Osteocyte (in vitro differentiated cells): ENCODE measurements around the gene TICAM1. TPM values are rescaled to one million over a fixed set of nuclear protein-coding genes. Genes with fewer than 3 reads are reported as not detected.
"Not testable (repeated sequence)": the region's sequence is repeated elsewhere in the genome, so short reads cannot be mapped to it uniquely, and the experiment has no call there.

Source experiments
- DNase-seq: peaks from one replicate; pipeline ENCODE4 v3.0.0; 2021; ENCODE audit warnings: mixed read lengths; ENCODE audit not compliant: unreplicated experiment; ENCODE audit errors: extremely low spot score
- H3K27ac Mint-ChIP-seq: one replicate; pipeline ENCODE4 v1.8.0; 2021; ENCODE audit warnings: mild to moderate bottlenecking, mixed read lengths; ENCODE audit not compliant: unreplicated experiment
- H3K27me3 Mint-ChIP-seq: one replicate; pipeline ENCODE4 v1.8.0; 2021; ENCODE audit warnings: mixed read lengths; ENCODE audit not compliant: unreplicated experiment
- H3K36me3 Mint-ChIP-seq: one replicate; pipeline ENCODE4 v1.8.0; 2021; ENCODE audit warnings: mixed read lengths; ENCODE audit not compliant: unreplicated experiment
- H3K4me1 Mint-ChIP-seq: one replicate; pipeline ENCODE4 v1.8.0; 2021; ENCODE audit warnings: mixed read lengths; ENCODE audit not compliant: unreplicated experiment
- H3K4me3 Mint-ChIP-seq: one replicate; pipeline ENCODE4 v1.8.0; 2021; ENCODE audit warnings: mild to moderate bottlenecking, moderate library complexity, mixed read lengths; ENCODE audit not compliant: unreplicated experiment
- H3K9me3 Mint-ChIP-seq: one replicate; pipeline ENCODE4 v1.8.0; 2021; ENCODE audit warnings: mixed read lengths; ENCODE audit not compliant: unreplicated experiment
- CTCF ChIP-seq: fragments of 200-600 bp; sonication (generic); IDR thresholded peaks from 2 replicates; pipeline ENCODE4 v1.5.0; 2021; ENCODE audit warnings: antibody characterized with exemption, mild to moderate bottlenecking, moderate library complexity
- total RNA-seq: library from RNA; stranded (reverse); gene quantifications from 2 replicates; pipeline ENCODE4 v1.2.1, GENCODE V29; 2021

The TICAM1 gene
- total RNA-seq, 1 donor from 2014 or later, result 6.6 TPM

GRCh38 chr19:4829001-4829712, 2.4 kb downstream of the TICAM1 start:
- no peak for TF ChIP-seq CTCF
- no peaks in the 10 kb centered on the region for H3K9me3 Mint-ChIP-seq
- no peaks in the 10 kb centered on the region for H3K36me3 Mint-ChIP-seq
- H3K27me3 Mint-ChIP-seq, result no peaks in the 10 kb centered on the region
- H3K27ac Mint-ChIP-seq, result peak overlapping the region; percentile 62
- no peak overlapping the region for H3K4me3 Mint-ChIP-seq
- peaks cover 20% of the 10 kb centered on the region for H3K4me1 Mint-ChIP-seq
- DNase-seq, result no peak

- no peak overlapping the region for H3K4me3 Mint-ChIP-seq
- no peaks in the 10 kb centered on the region for H3K27me3 Mint-ChIP-seq
- H3K36me3 Mint-ChIP-seq, result peaks cover 2% of the 10 kb centered on the region
- no peak overlapping the region for H3K27ac Mint-ChIP-seq
- no peak for TF ChIP-seq CTCF
- DNase-seq, result no peak
- H3K4me1 Mint-ChIP-seq, result no peaks in the 10 kb centered on the region
- H3K9me3 Mint-ChIP-seq, result no peaks in the 10 kb centered on the region
Measured at GRCh38 chr19:4823577-4823976, 7.9 kb downstream of the TICAM1 start.

GRCh38 chr19:4822354-4822753, 9.2 kb downstream of the TICAM1 start:
- not testable (repeated sequence) for H3K4me3 Mint-ChIP-seq, H3K27ac Mint-ChIP-seq, H3K9me3 Mint-ChIP-seq, H3K27me3 Mint-ChIP-seq, DNase-seq, H3K36me3 Mint-ChIP-seq, H3K4me1 Mint-ChIP-seq

GRCh38 chr19:4821265-4821664, 10.2 kb downstream of the TICAM1 start:
- Mint-ChIP-seq H3K27ac (no peak overlapping the region), H3K36me3 (peaks cover 6% of the 10 kb centered on the region), H3K4me1 (no peaks in the 10 kb centered on the region), H3K27me3 (no peaks in the 10 kb centered on the region), H3K9me3 (no peaks in the 10 kb centered on the region), H3K4me3 (no peak overlapping the region)
- TF ChIP-seq CTCF, result no peak
- no peak for DNase-seq

- no peak for DNase-seq
- Mint-ChIP-seq H3K4me3 (no peak overlapping the region), H3K27me3 (no peaks in the 10 kb centered on the region)
Measured at GRCh38 chr19:4817467-4818277, 13.8 kb downstream of the TICAM1 start.

More at GRCh38 chr19:4817467-4818277, 13.8 kb downstream of the TICAM1 start:
- H3K4me1 Mint-ChIP-seq, result peaks cover 17% of the 10 kb centered on the region
- no peaks in the 10 kb centered on the region for H3K9me3 Mint-ChIP-seq
- peaks cover 6% of the 10 kb centered on the region for H3K36me3 Mint-ChIP-seq
- H3K27ac Mint-ChIP-seq, result no peak overlapping the region
- no peak for TF ChIP-seq CTCF
